Osteocyte (in vitro differentiated cells): Measurements from ENCODE around the gene ATP6V1E1. TPM values are rescaled to one million over a fixed set of nuclear protein-coding genes. Genes with fewer than 3 reads are reported as not detected.
"Not testable (repeated sequence)": the region's sequence is repeated elsewhere in the genome, so short reads cannot be mapped to it uniquely, and the experiment has no call there.

ENCODE experiments used
- DNase-seq: peaks from one replicate; pipeline ENCODE4 v3.0.0; 2021; ENCODE audit warnings: mixed read lengths; ENCODE audit not compliant: unreplicated experiment; ENCODE audit errors: extremely low spot score
- H3K27ac Mint-ChIP-seq: one replicate; pipeline ENCODE4 v1.8.0; 2021; ENCODE audit warnings: mild to moderate bottlenecking, mixed read lengths; ENCODE audit not compliant: unreplicated experiment
- H3K27me3 Mint-ChIP-seq: one replicate; pipeline ENCODE4 v1.8.0; 2021; ENCODE audit warnings: mixed read lengths; ENCODE audit not compliant: unreplicated experiment
- H3K36me3 Mint-ChIP-seq: one replicate; pipeline ENCODE4 v1.8.0; 2021; ENCODE audit warnings: mixed read lengths; ENCODE audit not compliant: unreplicated experiment
- H3K4me1 Mint-ChIP-seq: one replicate; pipeline ENCODE4 v1.8.0; 2021; ENCODE audit warnings: mixed read lengths; ENCODE audit not compliant: unreplicated experiment
- H3K4me3 Mint-ChIP-seq: one replicate; pipeline ENCODE4 v1.8.0; 2021; ENCODE audit warnings: mild to moderate bottlenecking, moderate library complexity, mixed read lengths; ENCODE audit not compliant: unreplicated experiment
- H3K9me3 Mint-ChIP-seq: one replicate; pipeline ENCODE4 v1.8.0; 2021; ENCODE audit warnings: mixed read lengths; ENCODE audit not compliant: unreplicated experiment
- total RNA-seq: library from RNA; stranded (reverse); gene quantifications from 2 replicates; pipeline ENCODE4 v1.2.1, GENCODE V29; 2021
- TF ChIP-seq, protein P1 (sequence below): fragments of 200-600 bp; sonication (generic); IDR thresholded peaks from 2 replicates; pipeline ENCODE4 v1.5.0; 2021; ENCODE audit warnings: antibody characterized with exemption, mild to moderate bottlenecking, moderate library complexity

The ATP6V1E1 gene
- total RNA-seq, 1 donor from 2014 or later, result 119 TPM

DNA sequence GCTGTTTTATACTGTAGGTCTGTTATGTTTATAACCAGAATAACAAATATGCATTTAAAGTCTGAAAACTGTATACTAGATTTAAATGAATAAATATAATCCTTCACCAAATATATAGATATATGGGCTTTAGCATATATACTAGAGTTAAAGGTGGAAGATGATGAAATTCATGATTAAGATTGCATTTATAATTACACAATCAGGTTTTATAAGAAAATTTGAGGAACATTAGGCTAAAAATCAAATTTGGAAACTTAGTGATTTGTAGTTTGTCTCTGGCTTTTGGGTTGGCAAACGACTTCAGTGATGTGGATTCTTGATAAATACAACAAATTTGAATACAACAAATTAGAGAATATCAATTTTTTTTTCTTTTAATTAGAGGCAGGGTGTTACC lies 20.0 kb upstream of the ATP6V1E1 start:
- Mint-ChIP-seq H3K27me3 (no peaks in the 10 kb centered on the region), H3K9me3 (no peaks in the 10 kb centered on the region), H3K4me3 (no peak overlapping the region), H3K4me1 (peaks cover 2% of the 10 kb centered on the region), H3K36me3 (no peaks in the 10 kb centered on the region), H3K27ac (no peak overlapping the region)
- TF ChIP-seq, protein P1, sequence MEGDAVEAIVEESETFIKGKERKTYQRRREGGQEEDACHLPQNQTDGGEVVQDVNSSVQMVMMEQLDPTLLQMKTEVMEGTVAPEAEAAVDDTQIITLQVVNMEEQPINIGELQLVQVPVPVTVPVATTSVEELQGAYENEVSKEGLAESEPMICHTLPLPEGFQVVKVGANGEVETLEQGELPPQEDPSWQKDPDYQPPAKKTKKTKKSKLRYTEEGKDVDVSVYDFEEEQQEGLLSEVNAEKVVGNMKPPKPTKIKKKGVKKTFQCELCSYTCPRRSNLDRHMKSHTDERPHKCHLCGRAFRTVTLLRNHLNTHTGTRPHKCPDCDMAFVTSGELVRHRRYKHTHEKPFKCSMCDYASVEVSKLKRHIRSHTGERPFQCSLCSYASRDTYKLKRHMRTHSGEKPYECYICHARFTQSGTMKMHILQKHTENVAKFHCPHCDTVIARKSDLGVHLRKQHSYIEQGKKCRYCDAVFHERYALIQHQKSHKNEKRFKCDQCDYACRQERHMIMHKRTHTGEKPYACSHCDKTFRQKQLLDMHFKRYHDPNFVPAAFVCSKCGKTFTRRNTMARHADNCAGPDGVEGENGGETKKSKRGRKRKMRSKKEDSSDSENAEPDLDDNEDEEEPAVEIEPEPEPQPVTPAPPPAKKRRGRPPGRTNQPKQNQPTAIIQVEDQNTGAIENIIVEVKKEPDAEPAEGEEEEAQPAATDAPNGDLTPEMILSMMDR, result no peak
- no peak for DNase-seq

DNA sequence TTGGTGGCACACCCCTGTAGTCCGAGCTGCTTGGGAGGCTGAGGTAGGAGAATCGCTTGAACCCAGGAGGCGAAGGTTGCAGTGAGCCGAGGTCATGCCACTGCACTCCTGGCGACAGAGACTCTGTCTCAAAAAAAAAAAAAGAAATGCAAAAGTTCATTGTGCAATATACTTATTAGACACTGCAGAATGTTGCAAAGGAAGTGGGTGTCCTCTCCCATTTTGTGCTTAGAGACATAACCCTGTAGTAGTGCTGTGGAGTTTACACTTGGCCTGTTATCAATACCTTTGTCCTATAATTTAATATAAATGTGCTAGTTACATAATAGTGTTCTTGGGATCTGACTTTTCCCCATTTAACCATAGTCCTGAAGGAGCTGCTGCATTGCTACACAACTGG lies 19.4 kb upstream of the ATP6V1E1 start:
- no peaks in the 10 kb centered on the region for H3K27me3 Mint-ChIP-seq
- no peaks in the 10 kb centered on the region for H3K36me3 Mint-ChIP-seq
- peaks cover 3% of the 10 kb centered on the region for H3K4me1 Mint-ChIP-seq
- no peaks in the 10 kb centered on the region for H3K9me3 Mint-ChIP-seq
- no peak overlapping the region for H3K27ac Mint-ChIP-seq
- TF ChIP-seq, protein P1, result no peak
- no peak for DNase-seq
- no peak overlapping the region for H3K4me3 Mint-ChIP-seq

DNA sequence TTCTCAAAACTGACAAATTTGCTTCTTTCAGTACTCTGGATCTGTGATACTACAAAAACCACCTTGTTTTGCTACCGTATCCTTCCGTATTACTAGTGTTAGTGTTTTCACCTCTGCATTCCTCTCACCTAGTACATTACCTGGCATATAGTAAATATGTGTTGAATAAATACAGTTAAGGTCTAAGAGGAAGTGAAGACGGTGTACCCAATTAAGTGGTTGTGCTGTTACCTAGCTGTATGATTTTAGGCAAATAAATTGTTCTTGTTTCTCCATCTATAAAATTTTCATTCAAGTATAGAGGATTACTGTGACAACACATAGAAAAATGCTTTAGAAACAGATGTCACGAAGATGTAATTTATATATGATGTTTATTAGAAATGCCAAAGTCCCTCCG lies 18.9 kb upstream of the ATP6V1E1 start:
- no peak for DNase-seq
- no peak overlapping the region for H3K27ac Mint-ChIP-seq
- no peaks in the 10 kb centered on the region for H3K9me3 Mint-ChIP-seq
- H3K36me3 Mint-ChIP-seq, result no peaks in the 10 kb centered on the region
- H3K4me1 Mint-ChIP-seq, result peaks cover 4% of the 10 kb centered on the region
- H3K27me3 Mint-ChIP-seq, result no peaks in the 10 kb centered on the region
- H3K4me3 Mint-ChIP-seq, result no peak overlapping the region
- TF ChIP-seq, protein P1, result no peak

DNA sequence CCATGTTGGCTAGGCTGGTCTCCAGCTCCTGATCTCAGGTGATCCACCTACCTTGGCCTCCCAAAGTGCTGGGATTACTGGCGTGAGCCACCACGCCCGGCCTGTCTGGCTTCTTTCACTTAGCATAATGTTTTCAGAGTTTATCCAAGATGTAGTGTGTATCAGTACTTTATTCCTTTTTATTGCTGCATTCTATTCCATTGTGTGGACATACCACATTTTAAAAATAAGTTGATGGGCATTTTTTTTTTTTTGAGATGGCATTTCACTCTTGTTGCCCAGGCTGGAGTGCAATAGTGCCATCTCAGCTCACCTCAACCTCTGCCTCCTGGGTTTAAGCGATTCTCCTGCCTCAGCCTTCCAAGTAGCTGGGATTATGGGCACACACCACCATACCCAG lies 13.8 kb upstream of the ATP6V1E1 start:
- H3K27ac Mint-ChIP-seq, DNase-seq, H3K9me3 Mint-ChIP-seq, H3K36me3 Mint-ChIP-seq, H3K27me3 Mint-ChIP-seq, H3K4me3 Mint-ChIP-seq: not testable (repeated sequence)
- peaks cover 24% of the 10 kb centered on the region for H3K4me1 Mint-ChIP-seq

DNA sequence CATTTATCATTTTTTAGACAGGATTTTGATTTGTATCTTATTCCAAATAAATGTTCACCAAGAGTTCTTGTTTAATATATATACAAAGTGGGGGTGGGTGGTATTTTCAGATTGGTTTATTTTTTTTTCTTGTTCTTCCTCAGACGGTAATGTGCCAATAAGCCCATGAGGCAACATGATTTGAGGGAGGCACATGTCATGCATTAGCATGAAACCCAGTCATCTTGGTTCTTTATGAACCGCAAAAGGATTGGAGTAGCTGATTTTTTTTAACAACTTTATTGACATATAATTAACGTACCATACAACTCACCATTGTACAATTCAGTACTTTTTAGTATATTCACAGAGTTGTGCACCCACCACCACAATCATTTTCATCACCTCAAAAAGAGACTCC lies 12.7 kb upstream of the ATP6V1E1 start:
- Mint-ChIP-seq H3K36me3 (peaks cover 5% of the 10 kb centered on the region), H3K27ac (no peak overlapping the region), H3K4me3 (no peak overlapping the region), H3K9me3 (no peaks in the 10 kb centered on the region), H3K4me1 (peaks cover 24% of the 10 kb centered on the region), H3K27me3 (no peaks in the 10 kb centered on the region)
- no peak for DNase-seq
- TF ChIP-seq, protein P1, result no peak

DNA sequence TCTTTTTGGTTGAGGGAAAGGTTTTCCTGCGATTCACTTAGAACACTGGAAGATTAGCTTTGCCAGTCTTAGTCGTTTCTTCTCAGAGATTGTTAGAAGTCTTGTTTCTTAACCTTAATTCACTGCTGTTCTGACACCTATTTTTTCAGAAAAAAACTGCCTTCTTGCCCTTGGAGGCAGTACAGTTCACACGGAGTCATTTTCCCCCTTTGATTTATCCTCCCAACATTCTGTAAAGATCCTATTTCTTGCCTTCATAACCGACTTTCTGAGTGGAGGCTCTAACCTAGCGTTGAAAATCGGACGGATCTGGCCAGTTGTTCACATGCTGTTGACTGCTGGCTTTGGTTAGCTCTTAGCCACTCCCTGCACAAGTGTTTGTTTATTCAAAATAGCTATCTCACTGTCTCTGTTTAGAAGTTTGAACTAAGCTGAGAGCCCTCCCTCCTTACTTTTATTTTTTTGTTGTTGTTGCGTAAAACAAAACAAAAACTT lies 10.7 kb upstream of the ATP6V1E1 start:
- H3K36me3 Mint-ChIP-seq, result peaks cover 5% of the 10 kb centered on the region
- H3K27ac Mint-ChIP-seq, result peak overlapping the region; percentile 97
- no peaks in the 10 kb centered on the region for H3K9me3 Mint-ChIP-seq
- H3K4me1 Mint-ChIP-seq, result peaks cover 22% of the 10 kb centered on the region
- no peaks in the 10 kb centered on the region for H3K27me3 Mint-ChIP-seq
- peak overlapping the region; percentile 87 for H3K4me3 Mint-ChIP-seq
- TF ChIP-seq, protein P1, result no peak
- DNase-seq, result no peak
